ENCODE data around the gene KIRREL2. TPM values are rescaled to one million over a fixed set of nuclear protein-coding genes. Genes with fewer than 3 reads are reported as not detected.

Gene KIRREL2
- under 1 TPM in 1 of 3 donors, not detected in 2; 0.27 TPM for total RNA-seq
- total RNA-seq (2013), result 0.05 TPM

DNA sequence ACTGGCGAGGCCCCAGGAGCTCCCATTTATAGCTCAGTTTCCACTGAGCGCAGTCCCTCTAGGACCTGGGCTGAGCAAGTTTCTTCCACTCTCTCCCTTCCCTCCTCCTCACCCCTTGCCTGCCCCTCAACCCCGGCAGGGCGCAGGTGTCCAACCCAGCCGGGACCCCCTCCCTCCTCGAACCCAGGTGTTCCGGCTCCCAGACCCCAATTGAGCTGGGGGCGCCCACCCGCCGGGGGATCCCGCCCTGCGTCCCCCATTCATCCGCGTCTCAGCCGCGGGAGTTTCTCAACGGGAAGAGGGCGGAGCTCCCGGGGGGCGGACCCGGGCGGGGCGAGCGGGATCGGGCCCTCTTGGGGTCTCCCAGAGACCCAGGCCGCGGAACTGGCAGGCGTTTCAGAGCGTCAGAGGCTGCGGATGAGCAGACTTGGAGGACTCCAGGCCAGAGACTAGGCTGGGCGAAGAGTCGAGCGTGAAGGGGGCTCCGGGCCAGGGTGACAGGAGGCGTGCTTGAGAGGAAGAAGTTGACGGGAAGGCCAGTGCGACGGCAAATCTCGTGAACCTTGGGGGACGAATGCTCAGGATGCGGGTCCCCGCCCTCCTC is at the start of gene KIRREL2:
TSS of gene KIRREL2 (plus strand) at position 366 of the 604 bp plus-strand sequence. CDS start at position 575, 209 bp downstream.
- no peak within 1 kb of the TSS for H3K27ac Mint-ChIP-seq
- no peaks in the 10 kb centered on the region for H3K9me3 Mint-ChIP-seq
- peaks cover 0 to 15% of the 10 kb centered on the region in 2 donors for H3K4me1 Mint-ChIP-seq
- H3K4me3 Mint-ChIP-seq, result peak within 1 kb of the TSS; percentile 75
- H3K27me3 ChIP-seq (ENCODE audit: control insufficient read depth, insufficient read depth, low read length), result peaks cover 38% of the 10 kb centered on the region
- peaks cover 55 to 69% of the 10 kb centered on the region in 2 donors for H3K27me3 Mint-ChIP-seq (ENCODE audit: low read depth in 2 of 2)
- peak within 1 kb of the TSS; percentile 27 for H3K4me3 ChIP-seq (ENCODE audit: low read length)
- H3K36me3 ChIP-seq (ENCODE audit: control insufficient read depth, insufficient read depth, low read length), result no peaks in the 10 kb centered on the region
- no peaks in the 10 kb centered on the region for H3K9me3 ChIP-seq (ENCODE audit: control insufficient read depth, insufficient read depth, low read length)
- H3K4me1 ChIP-seq (ENCODE audit: control insufficient read depth, insufficient read depth, low read length), result peaks cover 20% of the 10 kb centered on the region
- intact Hi-C loops (cut with micrococcal nuclease), result no loop called here
- H3K36me3 Mint-ChIP-seq, result no peaks in the 10 kb centered on the region
- no peak for TF ChIP-seq CTCF (IDR thresholded peaks at IDR 0.05)
- H3K27ac ChIP-seq (ENCODE audit: low read length), result no peak within 1 kb of the TSS
- peak; percentile 22 to 59 (median 49) for ATAC-seq
- 1% methylated on average over 42 of the region's 42 CpGs for WGBS (ENCODE audit: insufficient coverage)
- peak in 1 of 2 donors; percentile 39 for DNase-seq

- H3K27me3 ChIP-seq (ENCODE audit: control insufficient read depth, insufficient read depth, low read length), result no peaks in the 10 kb centered on the region
- no peak overlapping the region for H3K4me3 Mint-ChIP-seq
- WGBS (ENCODE audit: insufficient coverage), result 95% methylated on average over 5 of the region's 5 CpGs
- H3K4me1 ChIP-seq (ENCODE audit: control insufficient read depth, insufficient read depth, low read length), result peaks cover 22% of the 10 kb centered on the region
- no peaks in the 10 kb centered on the region for H3K9me3 ChIP-seq (ENCODE audit: control insufficient read depth, insufficient read depth, low read length)
- no peaks in the 10 kb centered on the region for H3K36me3 ChIP-seq (ENCODE audit: control insufficient read depth, insufficient read depth, low read length)
- H3K27ac ChIP-seq (ENCODE audit: low read length), result no peak overlapping the region
- no peak for TF ChIP-seq CTCF (IDR thresholded peaks at IDR 0.05)
- no peak overlapping the region for H3K4me3 ChIP-seq (ENCODE audit: low read length)
- intact Hi-C loops (cut with micrococcal nuclease), result no loop called here
- no peaks in the 10 kb centered on the region for H3K36me3 Mint-ChIP-seq
- ATAC-seq (no peak), DNase-seq (no peak)
- H3K9me3 Mint-ChIP-seq, result no peaks in the 10 kb centered on the region
- no peak overlapping the region for H3K27ac Mint-ChIP-seq
- H3K4me1 Mint-ChIP-seq, result peaks cover 21 to 24% of the 10 kb centered on the region in 2 donors
- peaks cover 0 to 11% of the 10 kb centered on the region in 2 donors for H3K27me3 Mint-ChIP-seq (ENCODE audit: low read depth in 2 of 2)
These were observed 49.1 kb upstream of the KIRREL2 start for GRCh38 chr19:35807633-35808032.

GRCh38 chr19:35811317-35812219 is 45.1 kb upstream of the KIRREL2 start:
- intact Hi-C loops (cut with micrococcal nuclease), result no loop called here
- H3K36me3 Mint-ChIP-seq, result no peaks in the 10 kb centered on the region
- WGBS (ENCODE audit: insufficient coverage), result 83% methylated on average over 18 of the region's 18 CpGs
- no peak for TF ChIP-seq CTCF (IDR thresholded peaks at IDR 0.05)
- H3K4me3 ChIP-seq (ENCODE audit: low read length), result no peak overlapping the region
- no peaks in the 10 kb centered on the region for H3K9me3 ChIP-seq (ENCODE audit: control insufficient read depth, insufficient read depth, low read length)
- no peak overlapping the region for H3K27ac Mint-ChIP-seq
- H3K27me3 ChIP-seq (ENCODE audit: control insufficient read depth, insufficient read depth, low read length), result no peaks in the 10 kb centered on the region
- no peaks in the 10 kb centered on the region for H3K4me1 ChIP-seq (ENCODE audit: control insufficient read depth, insufficient read depth, low read length)
- peaks cover 0 to 14% of the 10 kb centered on the region in 2 donors for H3K27me3 Mint-ChIP-seq (ENCODE audit: low read depth in 2 of 2)
- H3K4me1 Mint-ChIP-seq, result peaks cover 0 to 7% of the 10 kb centered on the region in 2 donors
- ATAC-seq (no peak), DNase-seq (no peak)
- no peak overlapping the region for H3K27ac ChIP-seq (ENCODE audit: low read length)
- H3K36me3 ChIP-seq (ENCODE audit: control insufficient read depth, insufficient read depth, low read length), result no peaks in the 10 kb centered on the region
- H3K9me3 Mint-ChIP-seq, result no peaks in the 10 kb centered on the region
- H3K4me3 Mint-ChIP-seq, result no peak overlapping the region

Data from natural killer cell (primary cell).